GM18951 (cell line): ENCODE data around the gene MRPL20.
"Not testable (repeated sequence)": the region's sequence is repeated elsewhere in the genome, so short reads cannot be mapped to it uniquely, and the experiment has no call there.

Experiments
- POLR2A ChIP-seq: IDR thresholded peaks from 4 replicates; pipeline ENCODE4 v1.6.1; 2011; ENCODE audit warnings: mild to moderate bottlenecking; ENCODE audit not compliant: insufficient read length, insufficient read depth; ENCODE audit errors: extremely low read depth
- in situ Hi-C: fragments of 300-500 bp; cut with MboI; formaldehyde crosslinking; loops from one replicate; pipeline ENCODE4 v1.12.0; 2022; ENCODE audit warnings: low sequenced_read_pairs, mixed read lengths, inconsistent platforms; ENCODE audit not compliant: unreplicated experiment

Gene MRPL20

GRCh38 chr1:1391225-1391624 lies 15.9 kb downstream of the MRPL20 start:
- in situ Hi-C loops: no loop called here
- TF ChIP-seq POLR2A: no peak

DNA sequence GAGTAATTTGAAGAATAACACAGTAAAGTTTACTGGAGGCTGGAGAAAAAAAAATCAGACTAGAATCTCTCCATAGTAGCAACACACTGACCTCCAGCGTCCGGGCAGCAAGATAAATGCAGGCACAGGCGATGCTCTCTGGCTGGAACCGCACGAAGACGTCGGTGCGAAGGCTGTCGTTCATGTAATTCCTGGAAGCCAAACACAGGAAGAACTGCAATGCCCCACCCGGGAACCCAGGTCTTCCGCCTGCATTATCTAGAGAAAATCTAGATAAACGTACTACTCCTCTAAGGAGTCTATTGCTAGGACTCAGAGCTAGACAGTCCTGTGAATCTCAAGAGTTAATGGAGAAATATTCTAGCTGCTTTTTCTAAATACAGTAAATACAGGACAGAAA lies 16.4 kb downstream of the MRPL20 start:
- in situ Hi-C loops: no loop called here
- no peak for TF ChIP-seq POLR2A

GRCh38 chr1:1388078-1388472 lies 19.0 kb downstream of the MRPL20 start:
- TF ChIP-seq POLR2A: no peak
- in situ Hi-C loops: no loop called here

DNA sequence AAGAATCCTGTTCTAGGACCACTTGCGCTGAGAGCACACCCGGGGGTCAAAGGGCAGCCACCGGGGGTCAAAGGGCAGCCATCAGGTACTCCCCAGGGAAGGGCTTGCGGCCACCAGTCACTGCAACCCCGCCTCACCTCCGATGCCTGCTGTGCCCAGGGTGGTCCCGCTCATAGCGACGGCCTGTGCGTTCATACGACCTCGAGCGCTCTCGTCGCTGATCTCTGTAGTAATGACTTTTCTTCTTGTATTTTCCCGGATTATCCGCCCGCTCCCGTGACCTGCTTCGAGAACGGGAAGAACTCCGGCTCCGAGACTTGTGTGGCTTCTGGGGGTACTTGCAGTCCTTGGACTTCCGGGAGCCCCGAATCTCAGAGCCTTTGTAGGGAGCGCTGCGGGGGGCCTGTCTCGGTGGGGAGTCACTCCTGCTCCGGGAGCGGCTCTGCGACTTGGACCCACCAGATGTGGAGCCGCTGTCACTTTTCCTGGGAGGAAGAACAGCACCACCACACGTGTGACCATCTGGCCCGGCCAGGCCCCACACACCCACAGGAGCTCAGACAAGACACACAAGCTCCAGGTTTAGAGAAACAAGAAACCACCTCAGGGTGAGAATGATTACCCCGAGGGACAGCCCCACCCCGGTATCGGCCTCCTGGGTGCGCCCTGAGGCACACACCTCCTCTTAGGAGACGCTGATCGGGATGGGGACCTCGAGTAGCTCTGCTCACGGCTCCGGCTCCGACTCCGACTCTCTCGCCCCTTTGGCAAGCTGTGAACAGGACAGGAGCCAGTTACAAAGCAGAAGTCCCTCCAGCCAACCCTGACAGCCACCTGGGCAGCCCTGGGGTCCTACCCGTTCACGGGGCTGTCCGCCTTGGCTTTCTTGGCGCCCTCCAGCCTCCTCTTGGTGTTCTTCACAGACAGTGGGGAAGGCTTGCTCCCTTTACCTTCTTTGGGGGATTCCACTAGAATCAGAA lies 19.7 kb downstream of the MRPL20 start:
- in situ Hi-C loops: no loop called here

DNA sequence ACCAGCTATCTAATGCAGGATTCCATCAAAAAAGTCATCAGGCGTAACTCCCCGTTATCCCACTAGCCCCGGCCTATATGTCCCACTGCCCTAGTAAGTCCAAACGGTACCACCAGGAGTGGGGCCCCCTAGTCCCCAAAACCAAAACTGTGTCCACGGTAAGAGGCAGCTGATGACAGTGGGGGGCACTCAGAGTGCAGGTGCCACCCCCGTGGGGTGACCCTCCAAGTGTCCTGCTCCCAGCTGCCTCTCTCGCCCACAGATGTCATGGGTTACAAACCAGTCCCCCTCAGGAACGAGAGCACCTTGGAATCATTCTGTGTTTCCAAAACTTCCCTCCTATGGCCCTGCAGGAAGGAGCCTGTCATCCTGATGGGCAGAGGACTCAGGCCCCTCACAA lies 21.2 kb downstream of the MRPL20 start:
- in situ Hi-C loops: no loop called here
- TF ChIP-seq POLR2A: no peak

More for the DNA sequence above, 19.7 kb downstream of the MRPL20 start:
- no peak for TF ChIP-seq POLR2A

DNA sequence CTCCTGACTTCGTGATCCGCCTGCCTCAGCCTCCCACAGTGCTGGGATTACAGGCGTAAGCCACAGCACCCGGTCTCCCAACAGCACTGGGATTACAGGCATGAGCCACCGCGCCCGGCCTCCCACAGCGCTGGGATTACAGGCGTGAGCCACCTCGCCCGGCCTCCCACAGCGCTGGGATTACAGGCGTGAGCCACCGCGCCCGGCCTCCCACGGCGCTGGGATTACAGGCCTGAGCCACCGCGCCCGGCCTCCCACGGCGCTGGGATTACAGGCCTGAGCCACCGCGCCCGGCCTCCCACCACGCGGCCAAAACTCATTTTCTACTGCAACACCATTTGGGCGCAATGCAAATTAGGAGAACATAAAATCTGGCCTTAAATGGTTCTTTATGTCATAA lies 21.8 kb downstream of the MRPL20 start:
- in situ Hi-C loops: not testable (repeated sequence)

DNA sequence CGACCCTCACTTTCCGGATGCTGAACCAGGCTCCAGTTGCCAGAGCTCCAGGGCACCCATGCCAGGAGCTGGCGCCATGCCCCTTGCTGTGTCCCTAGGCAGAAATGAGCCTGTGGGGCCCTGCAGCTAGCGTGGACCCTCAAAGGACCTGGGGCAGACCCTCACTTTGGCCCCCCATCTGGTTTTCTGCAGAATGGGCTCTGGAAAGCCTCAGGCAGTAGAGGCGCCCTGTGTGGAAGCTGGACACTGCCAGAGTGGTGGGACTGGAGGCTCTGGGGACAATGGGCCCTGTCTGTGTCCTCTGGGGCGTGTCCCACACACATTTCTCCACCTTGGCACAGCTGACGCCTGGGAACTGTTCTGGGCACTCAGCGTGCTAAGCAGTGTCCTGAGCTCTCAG lies 25.8 kb downstream of the MRPL20 start:
- no peak for TF ChIP-seq POLR2A
- in situ Hi-C loops: no loop called here

- in situ Hi-C loops: no loop called here
- TF ChIP-seq POLR2A: no peak
These were observed 26.2 kb downstream of the MRPL20 start for GRCh38 chr1:1380860-1381259.

GRCh38 chr1:1377540-1378205 lies 29.4 kb downstream of the MRPL20 start:
- TF ChIP-seq POLR2A: no peak
- in situ Hi-C loops: no loop called here

DNA sequence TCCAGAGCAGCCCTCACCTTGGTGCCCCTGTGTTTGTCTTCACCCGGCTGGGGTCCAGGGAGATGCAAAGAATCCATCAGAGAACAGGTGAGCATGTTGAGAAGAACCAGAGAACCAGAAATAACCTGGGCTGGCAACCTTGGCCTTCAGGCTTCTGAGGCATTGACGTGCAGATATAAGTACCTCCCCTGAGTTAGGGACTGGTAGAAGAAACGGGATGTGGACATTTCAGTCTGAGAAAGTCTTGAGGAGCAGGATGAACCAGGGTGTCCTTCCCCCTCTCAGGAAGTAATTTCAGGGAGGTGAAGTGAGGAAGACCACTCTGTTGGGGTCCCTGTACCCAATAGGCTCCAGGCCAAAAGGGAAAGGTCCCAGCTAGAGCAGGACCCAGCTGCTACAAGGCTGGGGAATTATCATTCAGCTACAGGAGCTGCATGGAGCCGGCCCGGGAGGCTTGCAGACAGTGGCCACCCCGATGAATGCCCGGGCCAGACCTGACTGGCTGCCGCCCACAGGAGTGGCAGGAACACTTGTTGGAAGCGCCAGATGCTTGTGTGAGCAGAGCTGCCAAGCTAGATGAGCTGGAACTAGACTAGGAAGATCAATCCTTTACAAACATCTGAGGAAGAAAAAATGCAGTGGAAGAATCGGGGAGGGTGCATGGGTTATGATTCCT lies 30.4 kb downstream of the MRPL20 start:
- TF ChIP-seq POLR2A: no peak
- in situ Hi-C loops: no loop called here

- in situ Hi-C loops: no loop called here
- TF ChIP-seq POLR2A: peak; percentile 75
These were observed 32.0 kb downstream of the MRPL20 start, which contains the start of gene AURKAIP1 for GRCh38 chr1:1374929-1375662. Gene AURKAIP1 (minus strand): TSS chr1:1375207. CDS start chr1:1374756, 451 bp downstream.

GRCh38 chr1:1374589-1374928 lies 32.5 kb downstream of the MRPL20 start:
- in situ Hi-C loops: no loop called here
- no peak for TF ChIP-seq POLR2A
